GM21367 (cell line): ENCODE results near the gene CST8.
"Not testable (repeated sequence)": the region's sequence is repeated elsewhere in the genome, so short reads cannot be mapped to it uniquely, and the experiment has no call there.

Source experiments
- ATAC-seq: cut with Tn5 transposase; IDR thresholded peaks from one replicate; pipeline ENCODE4 v1.9.1; 2021; ENCODE audit not compliant: unreplicated experiment

CST8 gene, protein sequence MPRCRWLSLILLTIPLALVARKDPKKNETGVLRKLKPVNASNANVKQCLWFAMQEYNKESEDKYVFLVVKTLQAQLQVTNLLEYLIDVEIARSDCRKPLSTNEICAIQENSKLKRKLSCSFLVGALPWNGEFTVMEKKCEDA

DNA sequence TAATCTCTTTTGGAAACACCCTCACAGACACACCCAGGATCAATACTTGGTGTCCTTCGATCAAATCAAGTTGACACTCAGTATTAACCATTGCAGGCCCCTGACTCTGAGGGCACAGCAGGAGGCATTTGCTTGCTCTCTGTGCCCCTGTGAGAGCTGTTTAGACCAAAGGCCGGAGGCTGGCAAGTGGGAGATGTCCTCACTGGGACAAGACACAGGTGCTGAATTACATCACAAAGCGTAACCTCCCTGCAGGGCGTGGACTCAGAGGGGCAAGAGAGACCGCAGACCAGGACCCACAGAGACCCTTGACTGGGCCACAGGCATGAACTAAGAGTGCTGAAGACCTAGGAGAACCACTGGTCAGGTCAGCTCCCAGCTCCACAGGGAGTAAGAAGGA is at the start of gene CST8:
TSS of gene CST8 (plus strand) at position 301 of the 400 bp plus-strand sequence. CDS start 551 bp downstream, outside the sequence.
- ATAC-seq, result no peak

DNA sequence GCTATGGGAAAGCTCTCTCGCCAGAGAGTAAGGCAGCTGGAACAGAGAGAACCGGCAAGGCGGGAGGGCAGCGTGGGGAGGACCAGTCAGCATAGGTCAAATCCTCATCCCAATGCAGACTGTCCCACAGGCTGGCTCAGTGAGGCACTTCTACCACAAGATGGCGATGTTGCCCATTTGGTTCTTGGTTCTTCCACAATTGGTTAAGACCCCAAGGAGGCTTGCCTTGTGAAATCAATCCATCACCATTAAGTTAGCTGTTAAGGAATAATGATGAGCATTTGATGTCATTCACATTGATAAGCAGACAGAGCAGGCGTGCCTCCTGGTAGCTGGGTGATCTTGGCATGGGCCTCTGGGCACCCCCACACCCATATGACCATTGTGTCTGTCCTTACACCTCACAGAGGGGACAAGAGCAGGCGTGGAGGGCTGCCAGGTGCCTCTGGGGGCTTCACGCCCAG is 49.0 kb upstream of the CST8 start:
- ATAC-seq, result no peak

DNA sequence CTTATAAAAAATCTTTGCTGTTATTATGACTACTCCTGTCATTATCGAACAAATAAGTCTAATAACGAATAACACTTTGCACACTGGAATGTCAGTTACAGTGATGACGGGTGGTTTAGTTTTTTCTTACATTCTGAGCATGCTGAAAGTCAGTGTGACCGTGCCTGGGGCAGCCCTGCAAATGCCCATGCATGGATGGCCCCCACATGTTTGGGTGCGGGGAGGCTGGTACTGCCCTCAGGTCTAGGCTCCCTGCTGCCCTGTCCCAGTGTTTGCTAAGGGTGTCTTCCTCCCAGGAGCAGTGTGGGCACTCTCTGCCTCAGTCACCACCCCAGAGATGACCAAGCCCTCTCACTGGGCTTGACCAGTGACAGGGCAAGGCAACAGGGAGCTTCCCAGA is 48.5 kb upstream of the CST8 start:
- no peak for ATAC-seq

DNA sequence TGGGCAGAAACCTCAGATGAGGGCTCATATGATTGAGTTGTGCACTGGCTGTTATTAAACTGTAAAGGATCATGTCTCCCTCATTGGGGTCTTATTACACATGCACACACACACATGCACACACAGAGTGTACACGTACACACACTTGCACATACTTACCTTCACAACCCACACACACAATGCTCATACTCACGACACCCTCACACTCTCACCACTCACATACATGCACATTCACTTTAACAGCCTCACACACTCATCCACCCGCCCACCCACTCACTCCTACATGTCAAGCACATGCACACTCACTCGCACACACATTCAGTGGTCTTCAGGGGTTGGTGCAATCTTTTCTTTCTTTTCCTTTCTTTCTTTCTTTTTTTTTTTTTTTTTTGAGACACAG is 46.1 kb upstream of the CST8 start:
- no peak for ATAC-seq

DNA sequence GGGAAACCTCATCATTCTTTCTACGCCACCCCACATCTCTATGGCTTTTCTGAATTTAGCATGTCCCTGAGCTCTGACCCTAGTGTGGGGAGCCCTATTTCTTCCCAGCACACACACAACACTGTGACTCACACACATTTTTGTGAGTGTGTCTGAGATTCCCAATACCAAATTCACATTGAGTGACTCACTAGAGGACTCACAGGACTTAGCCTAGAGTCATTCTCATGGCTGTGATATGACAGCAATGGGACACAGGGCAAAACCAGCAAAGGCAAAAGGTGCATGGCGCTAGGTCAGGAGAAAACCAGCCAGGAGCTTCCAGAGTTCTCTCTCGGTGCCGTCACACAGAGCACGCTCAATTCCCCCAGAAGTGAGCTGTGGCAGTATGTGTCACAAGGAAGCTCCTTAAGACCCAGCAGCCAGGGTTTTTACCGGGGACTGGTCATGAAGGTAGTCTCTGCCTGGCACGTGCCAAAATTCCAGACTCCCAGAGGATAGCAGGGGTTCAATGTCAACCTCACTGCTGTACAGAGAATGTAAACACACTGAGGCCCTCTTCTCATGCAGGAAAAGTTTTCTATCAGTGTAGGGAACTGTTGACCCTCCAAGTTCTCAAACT is 45.2 kb upstream of the CST8 start:
- ATAC-seq, result no peak

DNA sequence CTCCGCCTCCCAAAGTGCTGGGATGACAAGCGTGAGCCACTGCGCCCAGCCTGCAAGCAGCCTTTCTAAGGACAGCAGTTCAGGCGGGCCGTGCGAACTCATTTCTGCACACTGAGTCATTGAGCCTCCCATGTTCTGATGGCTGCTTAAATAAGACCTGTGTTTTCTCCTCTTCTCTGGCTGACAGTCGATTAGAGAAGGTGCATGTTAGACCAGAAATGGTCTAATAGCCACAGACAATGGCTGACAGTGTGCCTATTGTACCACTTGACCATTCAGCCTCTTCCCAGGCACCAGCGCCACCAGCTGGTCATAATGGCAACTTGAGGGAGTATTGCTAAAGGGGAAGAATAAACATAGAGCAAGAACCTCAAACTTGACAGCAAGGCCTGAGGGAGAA is 44.4 kb upstream of the CST8 start:
- peak; percentile 71 for ATAC-seq

DNA sequence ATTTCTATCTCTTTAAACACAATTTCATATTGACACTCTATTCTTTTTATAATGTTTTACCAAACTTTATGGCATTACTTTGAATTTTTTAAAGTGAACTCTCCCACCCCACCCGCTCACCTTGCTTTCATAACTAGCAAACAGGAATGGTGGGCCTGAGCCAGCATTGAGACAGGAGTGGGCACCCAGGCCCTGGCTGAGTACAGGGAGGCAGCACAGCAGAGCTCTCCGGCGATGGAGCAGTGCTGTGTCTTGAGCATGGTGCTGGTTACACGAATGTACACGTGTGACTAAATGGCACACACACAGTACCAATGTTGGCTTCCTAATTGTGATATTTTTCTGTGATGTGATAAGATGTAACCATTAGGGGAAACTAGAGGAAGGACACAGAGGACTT is 42.8 kb upstream of the CST8 start:
- no peak for ATAC-seq

DNA sequence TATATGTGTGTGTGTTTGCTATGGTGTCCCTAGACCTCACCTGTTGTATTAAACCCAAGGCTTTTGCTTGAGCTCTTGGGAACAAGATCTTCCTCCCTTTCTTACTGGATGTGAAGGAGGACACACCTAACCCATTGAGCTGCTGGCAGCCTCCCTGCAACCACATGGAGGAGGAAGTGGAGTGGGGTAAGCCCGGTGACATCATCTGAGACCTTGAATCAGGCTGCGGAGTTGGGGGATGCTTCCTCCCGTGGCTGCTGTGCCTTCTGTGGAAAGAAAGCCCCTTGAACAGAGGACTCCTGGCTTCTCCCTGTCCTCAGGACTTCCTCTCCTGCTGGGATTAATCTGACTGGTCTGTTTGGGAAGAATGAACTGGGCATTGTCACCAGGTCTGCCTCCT is 41.5 kb upstream of the CST8 start:
- no peak for ATAC-seq

DNA sequence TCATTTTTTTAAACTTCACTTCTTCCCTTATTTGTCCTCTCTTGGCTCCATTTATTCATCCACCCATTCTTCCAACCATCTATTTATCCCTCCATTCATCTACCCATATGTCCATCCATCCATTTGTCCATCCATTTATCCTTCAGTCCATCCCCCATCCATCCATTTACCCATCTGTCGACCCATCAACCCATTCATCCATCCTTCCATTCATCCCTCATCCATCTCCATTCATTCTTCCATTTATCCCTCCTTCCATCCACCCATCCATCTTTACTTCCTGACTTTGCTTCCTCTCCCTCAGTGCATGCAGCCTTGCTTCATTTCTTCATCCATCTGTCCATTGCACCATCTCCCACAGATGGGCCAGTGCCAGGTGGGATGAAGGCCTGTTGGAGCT is 40.0 kb upstream of the CST8 start:
- ATAC-seq, result no peak

DNA sequence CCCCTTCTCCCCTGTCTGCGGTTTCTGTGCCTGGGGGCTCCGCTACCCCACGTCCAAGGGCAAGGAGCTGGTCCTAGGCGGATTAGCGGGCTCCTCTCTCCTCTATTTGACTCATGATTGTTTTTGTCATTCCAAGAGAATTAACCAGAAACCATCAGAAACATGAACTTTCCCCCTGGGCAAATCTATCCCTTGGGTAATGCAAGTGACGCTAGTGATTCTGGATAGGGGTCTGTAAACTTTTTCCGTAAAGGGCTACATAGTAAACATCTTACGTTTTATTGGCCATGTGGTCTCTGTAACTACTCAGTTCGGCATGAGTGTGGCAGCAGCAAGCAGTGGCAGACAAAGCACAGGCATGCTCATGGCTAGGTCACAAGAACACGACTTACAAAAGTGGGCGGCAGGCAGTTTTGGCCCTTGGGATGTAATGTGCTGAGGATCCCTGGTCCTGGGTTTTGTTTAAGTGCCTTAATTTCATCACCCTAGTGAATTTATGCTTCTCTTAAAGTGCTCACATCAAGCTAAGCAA is 38.9 kb upstream of the CST8 start:
- no peak for ATAC-seq

DNA sequence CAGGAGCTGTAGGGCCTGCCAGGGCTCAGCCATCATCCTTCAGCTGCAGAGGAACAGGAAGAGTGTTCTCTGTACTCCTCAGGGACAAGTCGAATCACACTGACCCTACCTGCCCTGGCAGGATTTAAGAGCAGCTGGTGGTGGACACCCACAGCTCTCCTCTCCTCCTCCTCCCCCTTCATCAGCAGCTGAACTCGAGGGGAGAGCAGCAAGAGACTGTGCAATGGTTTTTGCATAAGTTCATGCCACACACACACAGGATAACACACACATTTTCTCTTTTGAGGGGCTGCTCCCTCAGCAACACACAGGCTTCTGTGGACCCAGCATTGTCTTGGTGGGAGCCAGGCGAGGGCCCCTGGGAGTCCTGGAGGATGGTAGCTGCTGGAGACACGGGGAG is 38.1 kb upstream of the CST8 start, which contains the start of gene CST11:
TSS of gene CST11 (minus strand) at position 101 of the 400 bp plus-strand sequence. CDS start at position 36, 65 bp downstream.
- no peak for ATAC-seq

DNA sequence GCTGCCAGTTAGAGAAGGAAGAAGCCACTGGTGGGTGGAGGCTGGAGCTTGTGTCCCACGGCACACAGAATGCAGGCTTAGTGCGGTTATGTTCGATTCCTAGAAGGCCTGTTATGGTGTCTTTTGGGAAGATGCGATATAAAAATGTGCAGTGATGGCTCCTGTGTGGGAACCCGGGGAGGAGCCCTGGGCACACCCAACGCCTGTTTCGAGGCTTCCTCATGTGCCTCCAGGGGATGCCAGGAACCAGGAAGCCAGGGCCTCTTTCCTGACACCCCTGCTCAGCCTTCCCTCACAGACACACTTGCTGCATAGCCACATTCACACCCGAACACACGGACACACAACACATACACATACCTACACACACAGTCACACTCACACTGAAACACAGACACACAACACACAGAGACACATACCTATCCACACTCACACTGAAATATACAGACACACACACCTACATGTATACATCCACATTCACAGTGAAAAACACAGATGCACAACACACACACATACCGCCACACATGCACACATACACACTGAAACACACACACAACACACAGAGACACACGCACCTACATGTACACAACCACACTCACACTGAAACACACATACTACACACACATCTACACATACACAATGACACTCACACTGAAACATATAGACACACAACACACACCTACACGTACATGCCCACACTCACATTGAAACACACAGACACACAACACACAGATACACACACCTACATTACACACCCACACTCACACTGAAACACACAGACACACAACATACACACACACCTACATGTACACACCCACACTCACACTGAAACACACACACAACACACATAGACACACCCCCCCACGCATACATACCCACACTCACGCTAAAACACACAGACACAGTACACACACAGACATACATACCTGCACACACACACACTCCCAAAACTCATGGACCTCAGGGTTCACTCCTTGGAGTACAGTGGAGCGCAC is 37.1 kb upstream of the CST8 start:
- no peak for ATAC-seq

DNA sequence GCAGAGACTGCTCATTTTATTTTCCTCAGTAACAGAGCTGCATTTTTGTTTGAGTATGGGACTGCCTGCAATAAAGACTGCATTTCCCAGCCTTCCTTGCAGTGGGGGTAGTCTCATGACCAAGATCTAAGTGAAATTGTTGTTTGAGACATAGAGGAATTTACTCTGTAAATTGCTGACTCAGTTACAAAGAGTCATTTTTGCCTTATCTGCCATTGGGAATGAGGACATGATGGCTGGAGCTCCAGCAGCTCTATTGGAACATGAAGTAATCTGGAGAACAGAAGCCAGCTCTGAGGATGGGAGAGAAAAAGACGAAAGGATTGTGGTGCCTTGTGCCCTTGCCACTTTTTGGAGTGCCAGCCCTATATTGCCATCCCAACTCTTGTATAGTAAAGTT is 36.1 kb upstream of the CST8 start:
- no peak for ATAC-seq

DNA sequence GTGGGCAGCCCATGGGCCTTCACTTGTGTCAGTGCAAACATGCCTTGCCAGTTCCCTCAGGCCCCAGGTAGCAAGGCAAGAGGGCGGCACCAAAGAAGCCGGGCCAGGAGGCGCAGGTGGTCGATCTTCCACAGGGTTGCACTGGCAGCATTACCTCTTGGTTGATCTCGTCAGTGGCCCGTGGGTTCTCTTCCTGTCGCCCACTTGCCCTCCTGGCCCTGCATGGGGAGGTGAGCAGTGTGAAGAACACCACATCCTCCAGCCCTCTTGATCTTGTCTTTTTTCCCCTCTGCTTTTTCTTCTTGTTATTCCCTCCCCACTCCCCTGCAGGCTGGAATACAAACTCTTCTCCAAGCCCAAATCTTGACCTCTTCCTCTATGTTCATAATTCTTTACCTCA is 35.3 kb upstream of the CST8 start:
- no peak for ATAC-seq

DNA sequence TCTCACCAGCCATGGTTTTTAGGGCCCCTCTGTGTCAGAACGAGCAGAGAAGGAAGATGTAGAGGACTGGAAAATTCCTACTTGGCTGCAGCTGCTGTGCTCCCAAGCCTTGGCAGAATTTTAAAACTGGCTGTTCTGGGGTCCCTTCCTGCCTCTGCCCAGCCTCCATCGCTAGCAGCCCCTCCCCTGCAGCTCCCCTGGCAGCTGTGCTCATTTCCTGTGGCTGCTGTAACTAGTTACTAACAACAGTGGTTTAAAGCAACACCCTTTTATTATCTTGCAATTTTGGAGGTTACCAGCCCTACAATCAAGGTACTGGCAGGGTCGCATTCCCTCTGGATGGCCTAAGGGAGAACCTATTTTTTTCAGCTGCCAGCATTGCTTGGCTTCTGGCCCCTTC is 34.5 kb upstream of the CST8 start:
- no peak for ATAC-seq

DNA sequence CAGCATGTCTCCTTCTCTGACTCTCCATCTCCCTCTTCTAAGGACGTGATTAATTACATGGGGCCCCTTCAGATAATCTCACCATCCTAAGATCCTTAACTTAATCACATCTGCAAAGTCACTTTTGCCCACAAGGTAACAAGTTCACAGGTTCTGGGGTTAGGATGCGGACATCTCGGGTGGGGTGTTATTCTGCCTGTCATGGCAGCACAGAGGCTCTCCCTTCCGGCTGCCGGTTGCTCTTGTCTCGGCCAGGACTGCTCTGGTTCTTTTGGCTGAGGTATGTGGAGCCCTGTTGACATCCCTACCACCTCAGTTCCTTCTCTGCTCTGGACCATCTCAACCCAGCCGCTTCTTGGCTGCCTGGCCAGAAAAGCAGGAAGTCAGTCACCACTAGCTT is 34.0 kb upstream of the CST8 start:
- no peak for ATAC-seq

DNA sequence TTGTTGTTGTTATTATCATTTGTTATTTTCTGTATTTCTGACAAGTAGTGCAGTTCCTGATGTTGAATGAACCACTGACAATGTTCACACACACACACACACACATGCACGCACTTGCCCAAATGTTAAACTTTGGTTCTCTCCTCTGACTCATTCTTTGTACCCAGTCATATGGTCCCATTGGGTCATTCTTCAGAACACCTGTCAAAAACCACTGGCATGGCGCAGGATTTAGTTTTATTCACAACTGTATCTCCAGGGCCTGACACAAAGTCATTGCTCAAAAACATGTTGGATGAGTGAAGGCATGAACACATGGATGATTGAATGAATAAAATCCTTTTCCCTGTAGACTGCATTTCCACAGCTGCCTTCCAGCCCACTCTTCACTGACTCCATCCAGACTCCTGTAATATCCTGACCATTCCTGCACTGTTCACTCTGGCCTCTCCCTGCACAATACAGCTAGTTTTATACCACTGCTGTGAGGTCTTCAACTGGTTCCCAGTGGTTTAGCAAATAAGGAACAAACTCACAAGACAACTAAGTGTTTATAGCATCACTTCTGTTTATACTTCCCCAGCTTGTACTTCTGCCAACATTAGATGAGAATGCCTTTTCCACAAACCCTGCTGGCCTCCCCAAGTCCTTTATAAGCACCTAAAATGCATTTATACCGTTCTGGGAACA is 31.3 kb upstream of the CST8 start:
- no peak for ATAC-seq

DNA sequence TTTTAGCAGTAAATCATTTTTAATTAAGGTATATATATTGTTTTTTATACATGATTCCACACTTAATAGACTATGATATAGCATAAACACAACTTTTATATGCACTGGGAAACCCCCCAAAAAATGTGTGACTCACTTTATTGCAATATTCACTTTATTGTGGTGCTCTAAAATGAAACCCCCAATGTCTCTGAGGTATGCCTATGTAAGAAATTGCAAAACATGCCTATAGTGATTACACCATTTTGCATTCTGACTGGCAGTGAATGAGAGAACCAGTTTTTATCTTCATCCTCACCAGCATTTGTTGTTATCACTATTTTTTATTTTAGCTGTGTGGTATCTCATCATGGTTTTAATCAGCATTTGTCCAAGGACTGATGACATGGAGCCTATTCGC is 29.7 kb upstream of the CST8 start:
- ATAC-seq, result no peak

DNA sequence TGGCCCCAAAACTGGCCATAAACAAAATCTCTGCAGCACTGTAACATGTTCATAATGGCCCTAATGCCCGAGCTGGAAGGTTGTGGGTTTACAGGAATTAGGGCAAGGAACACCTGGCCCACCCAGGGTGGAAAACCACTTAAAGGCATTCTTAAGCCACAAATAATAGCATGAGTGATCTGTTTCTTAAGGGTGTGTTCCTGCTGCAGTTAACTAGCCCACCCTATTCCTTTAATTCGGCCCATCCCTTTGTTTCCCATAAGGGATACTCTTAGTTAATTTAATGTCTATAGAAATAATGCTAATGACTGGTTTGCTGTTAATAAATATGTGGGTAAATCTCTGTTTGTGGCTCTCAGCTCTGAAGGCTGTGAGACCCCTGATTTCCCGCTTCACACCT is 24.0 kb upstream of the CST8 start:
- not testable (repeated sequence) for ATAC-seq

DNA sequence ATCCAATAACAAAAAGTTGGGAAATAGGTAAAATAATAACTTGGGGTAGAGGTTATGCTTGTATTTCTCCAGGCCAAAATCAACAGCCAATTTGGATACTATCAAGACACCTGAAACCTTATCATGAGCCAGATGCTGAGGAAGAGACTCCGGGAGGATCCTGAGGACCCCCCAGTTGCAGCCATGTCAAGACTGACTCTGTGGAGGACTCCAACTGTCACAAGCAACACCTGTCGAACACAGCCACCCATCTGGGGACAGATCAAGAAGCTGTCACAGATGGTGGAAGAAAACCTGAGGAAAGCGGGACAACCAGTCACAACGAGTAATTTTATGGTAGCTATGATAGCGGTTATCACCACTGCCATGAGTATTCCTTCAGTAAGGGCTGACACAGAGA is 18.6 kb upstream of the CST8 start:
- ATAC-seq, result not testable (repeated sequence)

DNA sequence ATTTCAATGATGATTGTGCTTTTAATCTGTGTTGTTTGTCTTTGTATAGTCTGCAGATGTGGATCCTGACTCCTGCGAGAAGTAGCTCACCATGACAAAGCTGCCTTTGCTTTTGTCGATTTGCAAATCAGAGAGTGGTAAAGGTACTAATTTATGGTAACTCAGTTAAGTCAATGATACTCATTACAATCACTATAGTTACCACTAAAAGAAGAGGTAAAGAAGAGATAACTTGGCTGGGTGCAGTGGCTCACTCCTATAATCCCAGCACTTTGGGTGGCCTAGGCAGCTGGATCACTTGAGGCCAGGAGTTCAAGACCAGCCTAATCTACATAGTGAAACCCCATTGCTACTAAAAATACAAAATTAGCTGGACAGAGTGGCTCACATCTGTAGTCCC is 17.6 kb upstream of the CST8 start:
- not testable (repeated sequence) for ATAC-seq
